NCI-H1105 treated with DMSO at 0.1 percent for 48 hours (cell line): ENCODE results near the gene FAM110D.

Experiments used
- DNase-seq: peaks from one replicate; lab custom pipeline; 2025; lab: John Stamatoyannopoulos, UW

FAM110D gene

GRCh38 chr1:26189331-26189730 is 30.5 kb downstream of the FAM110D start:
- DNase-seq: no peak

- DNase-seq: no peak
These were observed 30.9 kb downstream of the FAM110D start for GRCh38 chr1:26189751-26190275.

DNA sequence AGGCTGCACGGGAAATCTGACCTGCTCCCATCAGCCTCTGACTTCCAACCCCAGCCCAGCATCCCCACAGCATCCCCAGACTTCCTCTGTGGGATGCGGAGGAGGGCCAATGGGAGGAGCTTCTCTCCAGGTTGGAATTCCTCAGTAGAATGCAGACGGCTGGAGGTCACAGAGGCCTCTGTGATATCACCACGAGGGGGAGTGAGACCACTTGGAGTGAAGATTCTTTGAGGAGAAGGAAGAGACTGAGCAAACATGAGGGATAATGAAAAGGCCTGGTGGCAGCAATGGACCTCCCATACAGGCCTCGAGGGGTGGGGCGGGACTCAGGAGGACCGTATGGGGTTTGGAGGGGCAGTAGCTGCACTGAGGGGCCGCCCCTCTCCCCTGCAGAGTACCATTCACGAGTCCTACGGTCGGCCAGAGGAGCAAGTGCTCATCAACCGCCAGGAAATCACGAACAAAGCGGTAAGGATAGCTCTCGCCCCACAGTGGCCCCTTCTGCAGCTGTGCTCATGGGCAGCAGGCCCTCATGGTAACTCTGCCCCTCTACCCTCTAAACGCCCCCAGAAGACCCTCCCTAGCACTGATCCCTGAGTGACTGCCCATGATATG is 31.6 kb downstream of the FAM110D start, which contains the start of gene CATSPER4:
CATSPER4 (plus strand) TSS at position 230 of the 615 bp plus-strand sequence; CDS start at position 256, 26 bp downstream.
- no peak for DNase-seq

DNA sequence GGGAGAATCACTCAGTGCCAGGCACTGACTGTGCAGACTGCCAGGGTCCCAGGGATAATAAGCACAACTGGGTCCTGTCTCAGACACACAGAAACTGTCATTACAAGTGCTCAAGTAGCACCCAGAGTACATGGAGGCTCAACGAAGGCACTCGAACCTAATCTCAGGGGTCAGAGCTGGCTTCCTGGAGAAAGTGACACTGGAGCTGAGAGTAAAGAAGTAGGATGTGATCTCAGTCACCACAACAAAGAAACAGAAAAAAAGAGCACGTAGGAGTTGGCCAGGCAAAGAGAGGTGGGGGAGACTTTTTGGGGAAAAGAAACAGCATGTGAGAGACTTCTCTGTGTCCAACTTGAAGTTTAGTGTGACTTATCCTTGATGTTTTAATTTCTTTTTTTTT is 32.9 kb downstream of the FAM110D start:
- DNase-seq: no peak

- no peak for DNase-seq
These were observed 36.9 kb downstream of the FAM110D start for GRCh38 chr1:26195805-26196204.

GRCh38 chr1:26197301-26197700 is 38.4 kb downstream of the FAM110D start:
- DNase-seq: no peak

DNA sequence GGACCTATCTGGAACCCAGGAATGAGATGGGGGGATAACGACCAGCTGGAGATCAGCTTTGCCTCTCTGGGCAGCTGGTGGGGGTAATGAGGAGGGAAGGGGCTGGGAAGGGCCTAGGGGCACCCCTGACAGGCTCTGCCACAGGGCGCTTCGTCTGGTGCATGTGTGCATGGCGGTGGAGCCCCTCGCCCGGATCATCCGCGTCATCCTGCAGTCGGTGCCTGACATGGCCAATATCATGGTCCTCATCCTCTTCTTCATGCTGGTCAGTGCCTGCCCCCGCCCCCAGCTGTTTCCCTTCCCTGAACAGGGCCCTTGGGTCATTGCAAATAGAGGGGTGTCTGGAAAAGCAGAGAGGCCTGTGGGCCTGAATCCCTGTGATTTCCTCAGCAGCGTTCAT is 38.9 kb downstream of the FAM110D start:
- DNase-seq: no peak

GRCh38 chr1:26200413-26200812 is 41.5 kb downstream of the FAM110D start:
- no peak for DNase-seq

GRCh38 chr1:26203642-26204318 is 44.9 kb downstream of the FAM110D start:
- no peak for DNase-seq

DNA sequence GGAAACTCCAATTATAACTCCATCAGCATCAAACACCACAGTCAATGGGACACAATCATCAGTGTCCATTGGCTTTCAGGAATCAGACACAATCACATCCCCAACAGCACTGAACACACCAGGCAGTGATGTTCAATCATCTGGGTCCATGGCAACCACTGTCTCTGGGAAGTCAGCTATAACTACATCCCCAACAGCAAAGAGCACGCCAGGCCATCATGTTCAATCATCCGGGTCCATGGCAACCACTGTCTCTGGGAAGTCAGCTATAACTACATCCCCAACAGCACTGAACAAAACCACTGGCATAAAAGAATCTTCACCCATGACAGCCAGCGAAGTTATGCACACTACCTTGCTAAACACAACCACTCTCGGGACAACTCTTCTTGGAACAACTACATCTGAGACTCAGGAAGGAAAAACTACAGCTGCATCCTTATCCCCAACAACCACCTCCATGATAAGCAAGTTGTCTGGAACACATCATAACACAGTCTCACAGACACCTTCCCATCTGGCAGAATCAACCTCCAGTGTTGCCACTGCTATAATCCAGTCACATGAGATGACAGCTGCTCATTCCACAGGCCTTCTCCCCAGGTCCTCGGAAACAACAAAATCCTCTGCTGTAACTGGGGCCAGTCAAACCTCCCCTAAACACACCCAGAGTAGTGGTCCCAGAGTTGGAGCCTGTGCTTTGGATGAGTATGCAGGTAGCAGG is 51.4 kb downstream of the FAM110D start:
- DNase-seq: no peak

- DNase-seq: no peak
These were observed 53.8 kb downstream of the FAM110D start for GRCh38 chr1:26212726-26213125.

- DNase-seq: no peak
These were observed 54.5 kb downstream of the FAM110D start for GRCh38 chr1:26213335-26213905.
